Measurements from ENCODE around the gene SLC35E3. TPM values are rescaled to one million over a fixed set of nuclear protein-coding genes. Genes with fewer than 3 reads are reported as not detected.
A peak's percentile ranks its signal among the peaks of the same experiment; 100 is the strongest.

SLC35E3 gene
- total and polyA plus RNA-seq, 2 of the 13 experiments (the other 11 are each of a cell fraction or from before 2014, with no cell fraction given) = 13.0 to 22.1 TPM

DNA sequence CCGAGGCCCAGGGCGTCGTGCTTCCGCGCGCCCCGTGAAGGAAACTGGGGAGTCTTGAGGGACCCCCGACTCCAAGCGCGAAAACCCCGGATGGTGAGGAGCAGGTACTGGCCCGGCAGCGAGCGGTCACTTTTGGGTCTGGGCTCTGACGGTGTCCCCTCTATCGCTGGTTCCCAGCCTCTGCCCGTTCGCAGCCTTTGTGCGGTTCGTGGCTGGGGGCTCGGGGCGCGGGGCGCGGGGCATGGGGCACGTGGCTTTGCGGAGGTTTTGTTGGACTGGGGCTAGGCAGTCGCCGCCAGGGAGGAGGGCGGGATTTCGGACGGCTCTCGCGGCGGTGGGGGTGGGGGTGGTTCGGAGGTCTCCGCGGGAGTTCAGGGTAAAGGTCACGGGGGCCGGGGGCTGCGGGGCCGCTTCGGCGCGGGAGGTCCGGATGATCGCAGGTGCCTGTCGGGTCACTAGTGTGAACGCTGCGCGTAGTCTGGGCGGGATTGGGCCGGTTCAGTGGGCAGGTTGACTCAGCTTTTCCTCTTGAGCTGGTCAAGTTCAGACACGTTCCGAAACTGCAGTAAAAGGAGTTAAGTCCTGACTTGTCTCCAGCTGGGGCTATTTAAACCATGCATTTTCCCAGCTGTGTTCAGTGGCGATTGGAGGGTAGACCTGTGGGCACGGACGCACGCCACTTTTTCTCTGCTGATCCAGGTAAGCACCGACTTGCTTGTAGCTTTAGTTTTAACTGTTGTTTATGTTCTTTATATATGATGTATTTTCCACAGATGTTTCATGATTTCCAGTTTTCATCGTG is 62.6 kb downstream of the SLC35E3 start (continued):
- TF ChIP-seq, protein P1, sequence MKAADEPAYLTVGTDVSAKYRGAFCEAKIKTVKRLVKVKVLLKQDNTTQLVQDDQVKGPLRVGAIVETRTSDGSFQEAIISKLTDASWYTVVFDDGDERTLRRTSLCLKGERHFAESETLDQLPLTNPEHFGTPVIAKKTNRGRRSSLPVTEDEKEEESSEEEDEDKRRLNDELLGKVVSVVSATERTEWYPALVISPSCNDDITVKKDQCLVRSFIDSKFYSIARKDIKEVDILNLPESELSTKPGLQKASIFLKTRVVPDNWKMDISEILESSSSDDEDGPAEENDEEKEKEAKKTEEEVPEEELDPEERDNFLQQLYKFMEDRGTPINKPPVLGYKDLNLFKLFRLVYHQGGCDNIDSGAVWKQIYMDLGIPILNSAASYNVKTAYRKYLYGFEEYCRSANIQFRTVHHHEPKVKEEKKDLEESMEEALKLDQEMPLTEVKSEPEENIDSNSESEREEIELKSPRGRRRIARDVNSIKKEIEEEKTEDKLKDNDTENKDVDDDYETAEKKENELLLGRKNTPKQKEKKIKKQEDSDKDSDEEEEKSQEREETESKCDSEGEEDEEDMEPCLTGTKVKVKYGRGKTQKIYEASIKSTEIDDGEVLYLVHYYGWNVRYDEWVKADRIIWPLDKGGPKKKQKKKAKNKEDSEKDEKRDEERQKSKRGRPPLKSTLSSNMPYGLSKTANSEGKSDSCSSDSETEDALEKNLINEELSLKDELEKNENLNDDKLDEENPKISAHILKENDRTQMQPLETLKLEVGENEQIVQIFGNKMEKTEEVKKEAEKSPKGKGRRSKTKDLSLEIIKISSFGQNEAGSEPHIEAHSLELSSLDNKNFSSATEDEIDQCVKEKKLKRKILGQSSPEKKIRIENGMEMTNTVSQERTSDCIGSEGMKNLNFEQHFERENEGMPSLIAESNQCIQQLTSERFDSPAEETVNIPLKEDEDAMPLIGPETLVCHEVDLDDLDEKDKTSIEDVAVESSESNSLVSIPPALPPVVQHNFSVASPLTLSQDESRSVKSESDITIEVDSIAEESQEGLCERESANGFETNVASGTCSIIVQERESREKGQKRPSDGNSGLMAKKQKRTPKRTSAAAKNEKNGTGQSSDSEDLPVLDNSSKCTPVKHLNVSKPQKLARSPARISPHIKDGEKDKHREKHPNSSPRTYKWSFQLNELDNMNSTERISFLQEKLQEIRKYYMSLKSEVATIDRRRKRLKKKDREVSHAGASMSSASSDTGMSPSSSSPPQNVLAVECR (CRISPR knock-in tag; IDR thresholded peaks at IDR 0.05; ENCODE audit: borderline replicate concordance) = peak; percentile 82
- peak; percentile 39; the same call in 1 of the 2 replicates for TF ChIP-seq JUND (CRISPR knock-in tag; IDR thresholded peaks at IDR 0.05)
- 0 out of 2 replicates have a peak, but pooled peaks have one; percentile 15 for TF ChIP-seq ZNF138 (CRISPR knock-in tag; IDR thresholded peaks at IDR 0.05; ENCODE audit: low read depth)
- 0 out of 2 replicates have a peak, but pooled peaks have one; percentile 60 for TF ChIP-seq REXO4 (CRISPR knock-in tag; IDR thresholded peaks at IDR 0.05; ENCODE audit: borderline replicate concordance)
- TF ChIP-seq KDM3A (CRISPR knock-in tag; IDR thresholded peaks at IDR 0.05; ENCODE audit: low read depth) = 0 out of 2 replicates have a peak, but pooled peaks have one; percentile 25
- TF ChIP-seq ZNF557 (CRISPR knock-in tag; IDR thresholded peaks at IDR 0.05) = 0 out of 2 replicates have a peak, but pooled peaks have one; percentile 63
- TF ChIP-seq SKIL (CRISPR knock-in tag; IDR thresholded peaks at IDR 0.05; ENCODE audit: borderline replicate concordance) = peak; percentile 94
- TF ChIP-seq MED8 (CRISPR knock-in tag; IDR thresholded peaks at IDR 0.05; ENCODE audit: insufficient replicate concordance) = peak; percentile 81
- TF ChIP-seq MAFF (IDR thresholded peaks at IDR 0.05; ENCODE audit: low read depth, low read length) = peak; percentile 63
- TF ChIP-seq ZBTB7B (CRISPR knock-in tag; IDR thresholded peaks at IDR 0.05) = peak; percentile 86
- TF ChIP-seq KDM1A (CRISPR knock-in tag; IDR thresholded peaks at IDR 0.05) = 0 out of 2 replicates have a peak, but pooled peaks have one; percentile 20
- 0 out of 2 replicates have a peak, but pooled peaks have one; percentile 47 for TF ChIP-seq CBX5 (CRISPR knock-in tag; IDR thresholded peaks at IDR 0.05; ENCODE audit: borderline replicate concordance)
- TF ChIP-seq, protein P2, sequence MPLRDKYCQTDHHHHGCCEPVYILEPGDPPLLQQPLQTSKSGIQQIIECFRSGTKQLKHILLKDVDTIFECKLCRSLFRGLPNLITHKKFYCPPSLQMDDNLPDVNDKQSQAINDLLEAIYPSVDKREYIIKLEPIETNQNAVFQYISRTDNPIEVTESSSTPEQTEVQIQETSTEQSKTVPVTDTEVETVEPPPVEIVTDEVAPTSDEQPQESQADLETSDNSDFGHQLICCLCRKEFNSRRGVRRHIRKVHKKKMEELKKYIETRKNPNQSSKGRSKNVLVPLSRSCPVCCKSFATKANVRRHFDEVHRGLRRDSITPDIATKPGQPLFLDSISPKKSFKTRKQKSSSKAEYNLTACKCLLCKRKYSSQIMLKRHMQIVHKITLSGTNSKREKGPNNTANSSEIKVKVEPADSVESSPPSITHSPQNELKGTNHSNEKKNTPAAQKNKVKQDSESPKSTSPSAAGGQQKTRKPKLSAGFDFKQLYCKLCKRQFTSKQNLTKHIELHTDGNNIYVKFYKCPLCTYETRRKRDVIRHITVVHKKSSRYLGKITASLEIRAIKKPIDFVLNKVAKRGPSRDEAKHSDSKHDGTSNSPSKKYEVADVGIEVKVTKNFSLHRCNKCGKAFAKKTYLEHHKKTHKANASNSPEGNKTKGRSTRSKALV (CRISPR knock-in tag; IDR thresholded peaks at IDR 0.05) = 0 out of 2 replicates have a peak, but pooled peaks have one; percentile 11
- peak; percentile 98 for TF ChIP-seq ZNF367 (CRISPR knock-in tag; IDR thresholded peaks at IDR 0.05; ENCODE audit: borderline replicate concordance)
- TF ChIP-seq TCF12 (IDR thresholded peaks at IDR 0.05) = no peak
- peak; percentile 55 for TF ChIP-seq TCF12 (CRISPR knock-in tag; IDR thresholded peaks at IDR 0.05)
- TF ChIP-seq RFX3 (CRISPR knock-in tag; IDR thresholded peaks at IDR 0.05) = no peak

Measured in HepG2 (cell line).